Renal pelvis (tissue), 12 donors: ENCODE results near the gene ZNF649. TPM values are rescaled to one million over a fixed set of nuclear protein-coding genes. Genes with fewer than 3 reads are reported as not detected.
A peak's percentile ranks its signal among the peaks of the same experiment; 100 is the strongest.
"Not testable (repeated sequence)": the region's sequence is repeated elsewhere in the genome, so short reads cannot be mapped to it uniquely, and the experiment has no call there.

ENCODE experiments used
- DNase-seq: peaks from one replicate; pipeline ENCODE4 v3.0.0-alpha.2; 2013
- long read RNA-seq, 16 experiments: transcript quantifications; one replicate each; lab custom pipeline, GENCODE V29; 2026
- polyA plus RNA-seq, 3 donors: library from polyadenylated mRNA; unstranded; fragments of 120-200 nt; gene quantifications; one replicate each; pipeline ENCODE4 v1.2.1, GENCODE V29; 2013; ENCODE audit not compliant: insufficient read length in 3 of 3

Gene ZNF649
- 10 to 100 TPM; 27.0 to 30.1 (median 29.8) TPM for polyA plus RNA-seq
- long read RNA-seq, donor 1, transcript ZNF649-201 (5 exons, 3,197 nt): major isoform, 8 of 8 reads
- long read RNA-seq, donor 1, partial matches to known transcripts: 0 of 8 reads
- long read RNA-seq, donor 1, other reads (novel, unspliced or antisense): 0 of 8 reads
- long read RNA-seq, donor 2, transcript ZNF649-201 (5 exons, 3,197 nt): major isoform, 9 of 9 reads
- long read RNA-seq, donor 2, partial matches to known transcripts: 0 of 9 reads
- long read RNA-seq, donor 2, other reads (novel, unspliced or antisense): 0 of 9 reads
- long read RNA-seq, donor 3, transcript ZNF649-201 (5 exons, 3,197 nt): major isoform, 11 of 12 reads
- long read RNA-seq, donor 3, partial matches to known transcripts: 0 of 12 reads
- long read RNA-seq, donor 3, other reads (novel, unspliced or antisense): 0 of 12 reads
- long read RNA-seq, donor 4, transcript ZNF649-201 (5 exons, 3,197 nt): major isoform, 6 of 6 reads
- long read RNA-seq, donor 4, partial matches to known transcripts: 0 of 6 reads
- long read RNA-seq, donor 4, other reads (novel, unspliced or antisense): 0 of 6 reads
- long read RNA-seq, donor 5, transcript ZNF649-201 (5 exons, 3,197 nt): major isoform, 8 of 8 reads
- long read RNA-seq, donor 5, partial matches to known transcripts: 0 of 8 reads
- long read RNA-seq, donor 5, other reads (novel, unspliced or antisense): 0 of 8 reads
- long read RNA-seq, donor 6, transcript ZNF649-201 (5 exons, 3,197 nt): major isoform, 7 of 16 reads
- long read RNA-seq, donor 6, partial matches to known transcripts: 9 of 16 reads
- long read RNA-seq, donor 6, other reads (novel, unspliced or antisense): 0 of 16 reads
- long read RNA-seq, donor 7, transcript ZNF649-201 (5 exons, 3,197 nt): major isoform, 11 of 12 reads
- long read RNA-seq, donor 7, partial matches to known transcripts: 0 of 12 reads
- long read RNA-seq, donor 7, other reads (novel, unspliced or antisense): 0 of 12 reads
- long read RNA-seq, donor 8, partial matches to known transcripts: 0 of 2 reads
- long read RNA-seq, donor 8, other reads (novel, unspliced or antisense): 0 of 2 reads
- long read RNA-seq, donor 9, transcript ZNF649-201 (5 exons, 3,197 nt): major isoform, 11 of 11 reads
- long read RNA-seq, donor 9, partial matches to known transcripts: 0 of 11 reads
- long read RNA-seq, donor 9, other reads (novel, unspliced or antisense): 0 of 11 reads
- long read RNA-seq, donor 10, transcript ZNF649-201 (5 exons, 3,197 nt): major isoform, 6 of 6 reads
- long read RNA-seq, donor 10, partial matches to known transcripts: 0 of 6 reads
- long read RNA-seq, donor 10, other reads (novel, unspliced or antisense): 0 of 6 reads
- long read RNA-seq, donor 11, transcript ZNF649-201 (5 exons, 3,197 nt): major isoform, 10 of 11 reads
- long read RNA-seq, donor 11, partial matches to known transcripts: 0 of 11 reads
- long read RNA-seq, donor 11, other reads (novel, unspliced or antisense): 0 of 11 reads
- long read RNA-seq, donor 12, partial matches to known transcripts: 0 of 4 reads
- long read RNA-seq, donor 12, other reads (novel, unspliced or antisense): 0 of 4 reads
- long read RNA-seq, donor 13, partial matches to known transcripts: 0 of 3 reads
- long read RNA-seq, donor 13, other reads (novel, unspliced or antisense): 0 of 3 reads
- long read RNA-seq, donor 14, transcript ZNF649-201 (5 exons, 3,197 nt): major isoform, 19 of 27 reads
- long read RNA-seq, donor 14, partial matches to known transcripts: 8 of 27 reads
- long read RNA-seq, donor 14, other reads (novel, unspliced or antisense): 0 of 27 reads
- long read RNA-seq, donor 15, transcript ZNF649-201 (5 exons, 3,197 nt): major isoform, 8 of 8 reads
- long read RNA-seq, donor 15, partial matches to known transcripts: 0 of 8 reads
- long read RNA-seq, donor 15, other reads (novel, unspliced or antisense): 0 of 8 reads
- long read RNA-seq, donor 16, transcript ZNF649-201 (5 exons, 3,197 nt): major isoform, 10 of 10 reads
- long read RNA-seq, donor 16, partial matches to known transcripts: 0 of 10 reads
- long read RNA-seq, donor 16, other reads (novel, unspliced or antisense): 0 of 10 reads

- peak; percentile 89 for DNase-seq
Observed at GRCh38 chr19:51904331-51905165, at the start of gene ZNF649. TSS of gene ZNF649 (minus strand) at chr19:51905017. CDS start at chr19:51900107, 4,910 bp downstream.

- DNase-seq: peak; percentile 74
Observed at GRCh38 chr19:51948975-51949374, 44.2 kb upstream of the ZNF649 start.

GRCh38 chr19:51946602-51947001 is 41.8 kb upstream of the ZNF649 start:
- no peak for DNase-seq

GRCh38 chr19:51944798-51945552 is 40.2 kb upstream of the ZNF649 start:
- DNase-seq: no peak

- DNase-seq: no peak
Observed at GRCh38 chr19:51938936-51939335, 34.1 kb upstream of the ZNF649 start.

- DNase-seq: no peak
Observed at GRCh38 chr19:51931921-51932320, 27.1 kb upstream of the ZNF649 start.

GRCh38 chr19:51927859-51928258 is 23.0 kb upstream of the ZNF649 start:
- no peak for DNase-seq

- peak; percentile 95 for DNase-seq
Observed at GRCh38 chr19:51926784-51927741, 22.2 kb upstream of the ZNF649 start, which contains the start of gene ZNF613. TSS of gene ZNF613 (plus strand) at chr19:51927472. CDS start at chr19:51936221, 8,749 bp downstream.

GRCh38 chr19:51926426-51926783 is 21.6 kb upstream of the ZNF649 start:
- no peak for DNase-seq

- no peak for DNase-seq
Observed at GRCh38 chr19:51921949-51922348, 17.1 kb upstream of the ZNF649 start.

- DNase-seq: no peak
Observed at GRCh38 chr19:51919606-51920005, 14.8 kb upstream of the ZNF649 start.

GRCh38 chr19:51916167-51916566 is 11.3 kb upstream of the ZNF649 start:
- DNase-seq: no peak

- DNase-seq: no peak
Observed at GRCh38 chr19:51915324-51915867, 10.6 kb upstream of the ZNF649 start.

GRCh38 chr19:51907981-51908380 is 3.2 kb upstream of the ZNF649 start:
- DNase-seq: not testable (repeated sequence)

- DNase-seq: not testable (repeated sequence)
Observed at GRCh38 chr19:51906108-51906507, 1.3 kb upstream of the ZNF649 start.

GRCh38 chr19:51905639-51906038 is 822 bp upstream of the ZNF649 start:
- DNase-seq: not testable (repeated sequence)

GRCh38 chr19:51905206-51905605 is 389 bp upstream of the ZNF649 start:
- no peak for DNase-seq
